HFFc6 (cell line): ENCODE data around the gene GPR18. TPM values are rescaled to one million over a fixed set of nuclear protein-coding genes. Genes with fewer than 3 reads are reported as not detected.

Experiments
- DNase-seq: peaks from one replicate; pipeline ENCODE4 v3.0.0-alpha.2; 2018
- H3K27ac Mint-ChIP-seq: 2 replicates; pipeline ENCODE4 v1.8.0; 2020; ENCODE audit warnings: mild to moderate bottlenecking, mixed read lengths
- H3K27me3 Mint-ChIP-seq: 2 replicates; pipeline ENCODE4 v1.8.0; 2021; ENCODE audit warnings: mild to moderate bottlenecking, moderate library complexity, mixed read lengths; ENCODE audit not compliant: insufficient read depth
- H3K36me3 Mint-ChIP-seq: 2 replicates; pipeline ENCODE4 v1.8.0; 2021; ENCODE audit warnings: low read depth, mixed read lengths
- H3K4me1 Mint-ChIP-seq: 2 replicates; pipeline ENCODE4 v1.8.0; 2020; ENCODE audit warnings: low read depth, mixed read lengths
- H3K4me3 Mint-ChIP-seq: 2 replicates; pipeline ENCODE4 v1.8.0; 2020; ENCODE audit warnings: mild to moderate bottlenecking, moderate library complexity, mixed read lengths
- H3K9me3 Mint-ChIP-seq: 2 replicates; pipeline ENCODE4 v1.8.0; 2020; ENCODE audit warnings: mild to moderate bottlenecking, mixed read lengths
- total RNA-seq, 6 experiments: library from RNA; stranded (reverse); fragmentation: NEBNext Ultra II Directional; extraction: Animal tissue kit (Norgen Biotek cat#: 25700); gene quantifications; 2 replicates in 1 of 6; 3 replicates in 5 of 6; pipeline ENCODE4 v1.2.3, GENCODE V29; 2021
- TF ChIP-seq, protein P1 (sequence below): fragments of 200-600 bp; sonication (generic); IDR thresholded peaks from 2 replicates; pipeline ENCODE4 v1.5.0; 2021; ENCODE audit warnings: antibody characterized with exemption, mild to moderate bottlenecking

The GPR18 gene
- total RNA-seq, 6 experiments from 2014 or later: not detected

DNA sequence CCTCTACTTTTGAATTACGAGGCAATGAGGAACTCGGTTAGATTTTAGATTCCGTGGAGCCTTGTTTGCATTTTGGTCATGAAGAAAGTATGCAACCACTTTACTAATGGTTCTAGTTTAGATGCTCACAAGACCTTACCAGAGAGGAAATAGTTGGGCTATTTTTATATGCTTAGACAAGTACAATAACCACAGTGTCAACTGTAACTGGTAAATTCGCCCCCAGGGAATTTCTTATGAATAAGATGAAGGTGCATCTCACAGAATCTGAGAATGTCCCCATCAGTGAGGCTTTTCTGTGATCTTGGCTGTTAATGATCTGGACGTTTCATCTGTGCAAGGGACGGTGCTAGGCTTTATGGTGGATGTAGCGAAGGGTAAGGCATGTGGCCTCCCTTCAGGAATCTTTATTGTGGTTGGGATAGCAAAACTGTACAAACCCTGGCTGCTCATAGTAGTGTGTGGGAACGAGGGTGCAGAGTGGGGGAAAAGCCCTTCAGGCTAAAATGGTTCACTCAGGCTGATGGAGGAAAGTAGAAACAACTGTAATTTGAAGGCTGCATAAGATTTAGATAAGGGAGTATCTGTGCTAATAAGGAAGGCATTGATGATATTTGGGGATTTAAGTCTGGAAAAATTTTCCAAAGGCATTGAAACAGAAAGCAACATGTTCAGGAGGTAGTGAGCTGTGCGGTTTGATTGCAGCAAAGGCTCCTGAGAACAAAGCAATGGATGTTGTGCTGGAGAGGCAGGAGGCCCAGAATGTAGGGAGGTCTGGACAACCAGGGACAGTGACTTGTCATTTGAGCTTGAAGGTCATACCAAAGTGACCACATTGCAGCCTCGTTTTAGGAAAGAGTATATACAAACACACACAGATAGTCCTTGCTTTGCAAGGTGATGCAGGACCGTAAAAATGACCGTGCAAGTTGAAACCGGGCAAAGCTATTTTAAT is 29.2 kb downstream of the GPR18 start:
- Mint-ChIP-seq H3K27ac (peak overlapping the region; percentile 86), H3K27me3 (no peaks in the 10 kb centered on the region), H3K9me3 (no peaks in the 10 kb centered on the region), H3K4me1 (peaks cover 60% of the 10 kb centered on the region), H3K36me3 (peaks cover 16% of the 10 kb centered on the region), H3K4me3 (peak overlapping the region; percentile 82)
- TF ChIP-seq, protein P1, sequence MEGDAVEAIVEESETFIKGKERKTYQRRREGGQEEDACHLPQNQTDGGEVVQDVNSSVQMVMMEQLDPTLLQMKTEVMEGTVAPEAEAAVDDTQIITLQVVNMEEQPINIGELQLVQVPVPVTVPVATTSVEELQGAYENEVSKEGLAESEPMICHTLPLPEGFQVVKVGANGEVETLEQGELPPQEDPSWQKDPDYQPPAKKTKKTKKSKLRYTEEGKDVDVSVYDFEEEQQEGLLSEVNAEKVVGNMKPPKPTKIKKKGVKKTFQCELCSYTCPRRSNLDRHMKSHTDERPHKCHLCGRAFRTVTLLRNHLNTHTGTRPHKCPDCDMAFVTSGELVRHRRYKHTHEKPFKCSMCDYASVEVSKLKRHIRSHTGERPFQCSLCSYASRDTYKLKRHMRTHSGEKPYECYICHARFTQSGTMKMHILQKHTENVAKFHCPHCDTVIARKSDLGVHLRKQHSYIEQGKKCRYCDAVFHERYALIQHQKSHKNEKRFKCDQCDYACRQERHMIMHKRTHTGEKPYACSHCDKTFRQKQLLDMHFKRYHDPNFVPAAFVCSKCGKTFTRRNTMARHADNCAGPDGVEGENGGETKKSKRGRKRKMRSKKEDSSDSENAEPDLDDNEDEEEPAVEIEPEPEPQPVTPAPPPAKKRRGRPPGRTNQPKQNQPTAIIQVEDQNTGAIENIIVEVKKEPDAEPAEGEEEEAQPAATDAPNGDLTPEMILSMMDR: no peak
- peak; percentile 91 for DNase-seq

GRCh38 chr13:99227909-99228688 is 30.1 kb downstream of the GPR18 start:
- H3K27me3 Mint-ChIP-seq: no peaks in the 10 kb centered on the region
- no peaks in the 10 kb centered on the region for H3K9me3 Mint-ChIP-seq
- peaks cover 16% of the 10 kb centered on the region for H3K36me3 Mint-ChIP-seq
- H3K27ac Mint-ChIP-seq: peak overlapping the region; percentile 86
- peaks cover 69% of the 10 kb centered on the region for H3K4me1 Mint-ChIP-seq
- TF ChIP-seq, protein P1: no peak
- peak overlapping the region; percentile 82 for H3K4me3 Mint-ChIP-seq
- DNase-seq: no peak

- no peaks in the 10 kb centered on the region for H3K27me3 Mint-ChIP-seq
- DNase-seq: peak; percentile 3
- H3K9me3 Mint-ChIP-seq: no peaks in the 10 kb centered on the region
- peak overlapping the region; percentile 52 for H3K4me3 Mint-ChIP-seq
- H3K27ac Mint-ChIP-seq: peak overlapping the region; percentile 72
- peaks cover 16% of the 10 kb centered on the region for H3K36me3 Mint-ChIP-seq
- peaks cover 69% of the 10 kb centered on the region for H3K4me1 Mint-ChIP-seq
- TF ChIP-seq, protein P1: no peak
These were observed 30.8 kb downstream of the GPR18 start for GRCh38 chr13:99227331-99227900.

GRCh38 chr13:99226513-99226912 is 31.7 kb downstream of the GPR18 start:
- Mint-ChIP-seq H3K27ac (peak overlapping the region; percentile 7), H3K9me3 (no peaks in the 10 kb centered on the region), H3K27me3 (no peaks in the 10 kb centered on the region), H3K4me1 (peaks cover 63% of the 10 kb centered on the region), H3K4me3 (no peak overlapping the region), H3K36me3 (peaks cover 19% of the 10 kb centered on the region)
- TF ChIP-seq, protein P1: no peak
- no peak for DNase-seq

- no peak for DNase-seq
- H3K9me3 Mint-ChIP-seq: no peaks in the 10 kb centered on the region
- H3K36me3 Mint-ChIP-seq: peaks cover 18% of the 10 kb centered on the region
- no peak overlapping the region for H3K27ac Mint-ChIP-seq
- TF ChIP-seq, protein P1: no peak
- peaks cover 61% of the 10 kb centered on the region for H3K4me1 Mint-ChIP-seq
- no peaks in the 10 kb centered on the region for H3K27me3 Mint-ChIP-seq
- no peak overlapping the region for H3K4me3 Mint-ChIP-seq
These were observed 33.1 kb downstream of the GPR18 start for GRCh38 chr13:99225078-99225477.
